GM19463 (cell line): ENCODE data around the gene CAB39.

Source experiments
- ATAC-seq: cut with Tn5 transposase; IDR thresholded peaks from one replicate; pipeline ENCODE4 v1.9.1; 2021; ENCODE audit warnings: mild to moderate bottlenecking, moderate library complexity; ENCODE audit not compliant: unreplicated experiment

The CAB39 gene

DNA sequence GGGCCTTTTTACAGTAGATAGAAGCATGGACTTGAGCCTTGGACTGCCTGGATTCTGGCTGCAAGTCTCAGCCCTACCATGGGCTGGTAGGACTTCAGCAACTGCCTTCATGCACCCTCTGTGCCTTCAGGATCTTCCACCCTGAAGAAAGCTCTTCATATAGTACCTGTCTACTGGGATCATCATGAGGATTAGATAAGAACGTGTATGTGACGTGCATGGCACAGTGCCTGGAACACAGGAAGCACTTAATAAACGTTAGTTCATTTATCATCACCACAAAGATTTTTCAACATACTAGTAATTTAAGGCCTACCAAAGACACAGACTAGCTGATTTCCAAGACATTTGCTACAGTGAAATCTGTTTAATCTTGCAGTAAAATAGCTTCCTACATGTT is 98.9 kb downstream of the CAB39 start:
- ATAC-seq: no peak

DNA sequence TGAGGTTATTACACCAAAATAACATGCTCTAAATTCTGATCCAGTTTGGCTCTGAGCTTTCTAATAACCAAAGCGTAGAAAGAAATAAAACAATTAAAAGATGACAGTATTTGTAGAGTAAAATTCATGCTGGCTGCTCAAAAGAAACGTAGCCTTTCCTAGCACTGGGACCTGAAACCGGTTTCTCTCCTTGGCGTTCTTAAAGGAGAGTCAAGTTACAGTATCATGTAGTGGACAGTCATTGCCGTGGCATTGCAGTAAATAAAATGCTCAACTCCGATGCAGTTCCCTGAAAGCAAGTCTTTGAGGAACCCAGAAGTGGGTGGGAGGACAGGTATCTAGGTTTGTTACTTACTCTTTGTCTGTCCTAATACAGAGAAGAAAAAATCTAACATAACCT is 99.4 kb downstream of the CAB39 start:
- ATAC-seq: no peak

DNA sequence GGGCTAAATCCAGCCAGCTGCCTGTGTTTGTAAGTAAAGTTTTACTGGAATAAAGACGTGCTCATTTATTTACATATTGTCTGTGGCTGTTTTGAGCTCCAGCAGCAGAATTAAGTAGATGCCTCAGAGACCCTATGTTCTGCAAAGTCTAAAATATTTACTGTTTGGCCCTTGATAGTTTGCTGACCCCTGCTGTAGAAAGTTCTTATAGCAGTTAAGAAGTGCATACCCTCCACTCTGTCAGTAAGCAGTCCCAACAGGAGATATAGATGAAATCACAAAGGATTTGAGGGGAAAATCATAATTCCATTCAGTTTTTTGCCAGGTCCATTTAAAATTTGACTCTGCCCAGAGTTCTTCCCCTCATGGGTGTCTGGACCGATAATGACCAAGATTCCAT is 102.0 kb downstream of the CAB39 start:
- ATAC-seq: no peak

DNA sequence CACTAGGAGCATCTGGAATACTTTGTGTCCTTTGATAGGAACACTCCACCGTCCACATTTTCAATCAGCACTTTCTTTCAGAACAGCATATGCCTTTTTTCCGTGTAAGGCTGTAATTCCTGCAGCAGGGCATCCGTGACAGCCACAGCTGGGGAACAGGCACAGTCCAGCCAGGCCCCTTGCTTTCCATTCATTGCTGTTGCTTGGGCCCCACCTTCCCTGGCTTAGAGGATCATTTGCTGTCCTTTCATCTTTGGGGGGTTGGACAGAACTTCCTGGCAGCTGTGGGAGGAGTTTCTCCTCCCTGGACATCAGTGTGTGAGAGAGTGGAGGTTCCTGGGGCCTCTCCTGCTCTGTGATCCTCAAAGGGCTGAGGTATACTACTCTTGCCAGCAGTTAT is 102.4 kb downstream of the CAB39 start:
- no peak for ATAC-seq

DNA sequence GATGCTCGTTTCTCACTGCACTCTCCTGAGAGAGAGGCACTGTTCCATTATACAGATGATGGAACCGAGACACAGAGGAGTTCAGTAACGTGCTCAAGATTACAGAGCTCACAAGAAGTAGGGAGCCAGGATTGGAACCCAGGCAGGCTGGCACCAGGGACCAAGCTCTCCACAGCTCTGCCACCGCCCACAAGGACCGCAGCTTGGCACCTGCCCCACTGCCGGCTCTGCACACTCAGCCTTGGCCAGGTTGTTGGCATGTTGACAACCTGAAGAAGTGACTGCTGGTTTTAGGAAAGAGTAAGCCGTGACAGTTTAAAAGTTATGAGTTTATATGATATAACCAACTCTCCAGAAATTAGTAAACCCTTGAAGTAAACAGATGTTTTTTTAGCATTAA is 104.1 kb downstream of the CAB39 start:
- ATAC-seq: no peak

DNA sequence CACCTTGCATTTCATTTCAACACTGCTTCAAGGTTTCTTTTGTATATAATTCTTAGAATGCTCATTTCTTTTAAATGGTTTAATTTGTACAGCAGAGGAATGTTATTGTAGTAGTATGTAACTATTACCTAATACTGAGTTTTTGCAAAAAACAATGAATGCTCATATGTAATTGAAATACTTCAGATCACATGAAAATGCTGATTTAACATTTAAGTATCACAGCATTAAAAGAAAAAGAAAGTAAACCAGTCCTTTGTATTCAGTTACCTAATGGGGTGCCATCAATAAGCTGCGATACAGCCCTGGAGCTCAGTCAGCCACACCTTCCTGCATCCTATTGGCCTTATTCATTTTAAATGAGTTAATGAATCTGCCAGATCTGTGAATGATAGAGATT is 106.8 kb downstream of the CAB39 start:
- ATAC-seq: no peak

DNA sequence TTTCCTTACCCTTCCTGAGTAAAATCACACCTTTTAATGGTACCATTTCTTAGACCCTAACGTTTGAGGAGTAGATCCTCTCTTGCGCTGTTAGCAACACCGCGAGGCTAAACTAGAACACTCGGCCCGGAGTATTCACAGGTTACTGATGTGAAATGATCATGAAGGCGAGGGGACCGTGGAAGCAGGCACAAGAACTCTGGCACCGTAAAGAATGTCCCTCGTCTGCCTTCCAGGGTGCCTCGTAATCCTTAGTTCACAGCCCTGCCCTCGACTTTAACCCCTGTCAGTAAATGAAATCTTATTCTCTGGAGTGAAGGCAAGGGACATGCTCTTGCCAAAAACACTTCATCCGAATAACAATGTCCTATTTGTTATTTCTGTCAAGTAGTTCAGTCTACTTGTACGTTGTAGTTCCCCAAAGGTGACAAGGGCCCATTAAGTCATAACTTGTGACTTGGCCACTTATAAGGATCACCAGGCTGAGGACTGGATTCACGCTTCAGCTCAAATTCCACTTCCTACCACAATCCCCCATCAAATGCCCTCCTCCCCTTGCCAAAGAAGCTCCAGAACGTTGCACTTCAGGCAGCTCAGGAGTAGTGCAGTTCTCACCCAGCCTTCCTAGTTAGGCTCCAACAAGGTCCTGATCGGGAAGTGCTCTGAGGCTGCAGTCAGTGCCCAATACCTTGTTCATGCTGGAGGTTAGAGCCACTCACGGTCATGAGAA is 108.8 kb downstream of the CAB39 start:
- no peak for ATAC-seq

DNA sequence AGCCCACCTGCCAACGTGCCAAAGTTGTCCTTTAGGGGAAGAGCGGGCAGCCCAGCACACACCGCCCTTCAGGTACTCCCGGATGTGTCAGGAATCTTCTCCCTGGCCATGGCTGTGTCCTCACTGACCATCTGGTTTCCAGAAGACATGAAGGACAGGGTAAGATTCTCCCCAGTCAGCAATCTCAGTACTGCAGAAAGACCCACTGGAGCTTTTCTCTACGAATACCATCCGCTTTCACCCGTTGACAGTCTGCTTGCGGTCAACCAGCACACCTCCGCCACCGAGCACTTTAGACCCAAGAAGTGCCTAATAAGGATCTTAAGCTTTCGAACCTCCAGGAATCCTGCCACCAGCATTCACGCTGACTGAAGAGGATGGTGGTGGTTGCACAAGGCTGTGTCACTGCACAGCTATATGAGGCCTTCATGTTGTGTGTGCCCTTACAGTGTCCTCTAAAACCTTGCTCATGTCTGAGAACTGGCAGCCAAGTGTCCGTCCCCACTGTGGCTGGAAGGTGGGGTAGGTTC is 109.4 kb downstream of the CAB39 start:
- no peak for ATAC-seq

DNA sequence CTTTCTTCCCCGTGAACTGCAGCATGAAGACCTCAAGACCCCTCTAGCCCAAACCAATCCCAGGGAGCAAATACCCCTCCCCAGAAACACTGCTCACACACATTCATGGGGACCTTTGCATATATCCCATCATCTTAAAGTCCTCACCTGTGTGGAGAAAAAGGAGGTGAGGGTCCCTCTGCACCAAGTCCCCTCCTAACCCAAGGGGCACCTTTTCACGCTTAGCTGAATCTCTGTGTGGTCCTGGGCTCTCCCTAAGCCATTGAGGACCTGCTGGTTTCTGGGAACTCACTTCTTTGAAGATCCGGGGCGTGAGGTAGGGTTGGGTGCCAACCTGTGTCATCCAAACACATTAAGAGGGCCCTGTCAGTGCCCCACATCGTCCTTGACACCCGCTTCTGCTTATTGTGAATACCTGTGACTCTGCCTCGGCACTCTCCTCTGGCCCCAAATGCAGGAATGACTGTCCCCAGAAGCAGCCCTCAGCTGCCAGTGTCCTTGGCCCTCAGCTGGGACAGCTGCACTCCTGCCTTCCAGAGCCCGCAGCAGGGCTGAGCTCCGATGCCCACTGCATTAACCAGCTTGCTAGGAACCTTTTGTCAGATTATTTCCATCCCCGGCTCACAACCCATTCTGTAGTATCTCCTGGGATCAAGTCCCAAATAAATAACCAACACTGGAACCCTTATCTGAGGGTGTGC is 110.8 kb downstream of the CAB39 start:
- no peak for ATAC-seq

DNA sequence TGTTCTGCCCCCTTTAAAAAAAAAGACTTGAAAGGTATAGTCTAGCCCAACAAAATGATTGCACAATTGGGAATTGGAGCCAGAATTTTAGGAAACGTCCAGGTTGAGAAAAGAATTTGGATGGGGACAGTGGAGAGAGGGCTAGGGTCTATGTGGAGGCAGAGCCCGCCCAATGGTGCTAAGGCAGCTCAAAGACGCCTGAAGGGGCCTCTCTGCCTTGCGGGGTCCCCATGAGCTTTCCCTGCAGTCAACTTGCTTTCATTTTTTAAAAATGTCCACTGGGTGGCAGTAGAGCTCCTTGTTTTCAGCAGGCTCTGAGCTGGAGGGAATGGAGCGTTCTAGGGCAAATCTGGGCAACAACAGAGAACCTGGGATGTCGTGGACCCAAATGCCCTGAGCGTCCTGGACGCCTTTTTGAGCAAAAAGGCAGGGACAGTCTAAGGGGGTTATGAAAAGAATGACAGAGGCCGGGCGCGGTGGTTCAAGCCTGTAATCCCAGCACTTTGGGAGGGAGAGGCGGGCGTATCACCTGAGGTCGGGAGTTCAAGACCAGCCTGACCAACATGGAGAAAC is 111.8 kb downstream of the CAB39 start:
- peak; percentile 70 for ATAC-seq

DNA sequence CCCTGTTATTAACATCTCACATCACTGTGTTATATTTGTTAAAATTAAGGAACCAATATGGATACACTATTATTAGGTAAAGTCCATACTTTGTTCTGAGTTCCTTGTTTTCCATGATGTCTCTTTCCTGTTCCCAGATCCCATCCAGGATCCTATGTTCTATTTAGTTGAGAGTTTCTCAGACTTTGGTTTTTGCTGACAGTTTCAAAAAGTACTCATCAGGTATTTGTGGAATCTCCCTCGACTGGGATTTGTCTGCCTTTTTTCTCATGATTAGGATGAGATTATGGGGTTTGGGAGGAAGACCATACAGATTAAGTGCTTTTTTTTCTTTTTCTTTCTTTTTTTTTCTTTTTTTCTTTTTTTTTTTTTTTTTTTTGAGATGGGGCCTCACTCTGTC is 112.7 kb downstream of the CAB39 start:
- no peak for ATAC-seq

DNA sequence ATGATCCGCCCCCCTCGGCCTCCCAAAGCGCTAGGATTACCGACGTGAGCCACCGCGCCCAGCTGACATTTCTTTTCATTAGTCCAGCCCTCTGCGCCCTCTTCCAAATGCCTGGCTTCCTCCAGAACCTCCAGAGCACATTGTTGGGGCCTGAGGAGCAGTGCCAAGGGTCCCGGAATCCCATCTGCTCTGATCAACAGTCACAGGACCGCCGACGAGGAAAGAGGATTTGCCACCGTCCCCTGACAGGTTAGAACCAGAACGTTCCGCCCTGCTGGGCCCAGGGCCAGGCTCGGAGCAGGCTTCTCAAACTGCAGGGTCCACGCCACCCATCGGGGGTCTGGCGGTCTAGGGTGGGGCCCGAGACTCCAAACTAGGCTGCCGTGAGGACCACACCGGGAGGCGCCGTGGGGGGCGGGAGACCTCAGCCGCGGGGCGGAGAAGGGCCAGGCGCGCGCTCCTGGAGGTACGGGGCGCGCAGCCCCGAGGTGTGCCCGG is 115.2 kb downstream of the CAB39 start:
- no peak for ATAC-seq

DNA sequence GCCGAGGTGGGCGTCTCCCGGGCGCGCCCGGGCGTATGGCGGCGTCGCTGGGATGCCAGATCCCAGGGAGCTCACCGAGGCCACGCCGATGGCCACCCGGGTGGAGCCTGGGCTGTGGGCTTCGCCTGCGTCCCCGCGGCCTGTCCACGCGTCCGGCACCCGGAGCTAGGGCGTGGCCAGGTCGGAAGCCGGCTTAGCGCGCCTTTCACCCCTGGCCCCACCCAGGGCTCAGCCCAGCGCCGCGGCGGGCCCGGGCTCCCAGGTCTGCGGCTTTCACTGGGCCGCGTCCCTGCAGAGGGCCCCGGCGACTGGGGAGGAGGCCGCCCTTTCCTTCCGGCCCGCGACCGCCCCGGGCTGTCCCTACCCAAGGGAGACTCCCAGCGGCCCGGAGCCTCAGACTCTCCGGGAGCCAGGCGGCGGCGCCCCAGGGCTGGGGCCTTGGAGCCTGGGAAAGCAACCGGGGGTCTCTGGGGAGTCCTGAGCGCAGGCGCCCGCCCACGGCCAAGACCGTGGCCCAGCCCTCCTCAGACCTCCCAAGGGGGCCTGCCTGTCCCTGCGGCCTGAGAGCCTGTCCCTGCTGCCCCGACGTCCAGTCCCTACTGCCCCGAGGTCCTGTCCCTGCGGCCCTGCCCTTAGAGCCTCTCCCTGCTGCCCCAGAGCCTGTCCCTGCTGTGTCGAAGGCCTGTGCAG is 115.8 kb downstream of the CAB39 start:
- ATAC-seq: peak; percentile 59

DNA sequence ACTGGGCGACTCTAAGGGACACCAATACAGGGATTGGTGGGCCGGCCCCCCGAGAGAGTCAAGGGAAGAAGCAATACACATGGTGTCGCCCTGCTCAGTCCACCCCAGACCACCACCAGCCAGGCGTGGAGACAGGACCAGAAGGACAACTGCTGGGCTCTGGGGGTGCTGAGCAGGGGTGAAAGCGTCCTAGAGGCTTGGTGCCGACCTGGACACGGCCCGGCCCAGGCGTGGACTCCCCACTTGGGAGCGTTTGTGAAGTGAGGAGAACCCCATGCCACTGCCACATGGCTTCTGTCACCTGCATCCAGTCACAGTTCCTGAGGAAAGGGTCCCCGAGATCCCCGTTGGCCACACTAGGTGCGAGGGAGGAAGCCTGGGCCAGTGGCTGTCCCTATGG is 116.7 kb downstream of the CAB39 start:
- ATAC-seq: no peak

DNA sequence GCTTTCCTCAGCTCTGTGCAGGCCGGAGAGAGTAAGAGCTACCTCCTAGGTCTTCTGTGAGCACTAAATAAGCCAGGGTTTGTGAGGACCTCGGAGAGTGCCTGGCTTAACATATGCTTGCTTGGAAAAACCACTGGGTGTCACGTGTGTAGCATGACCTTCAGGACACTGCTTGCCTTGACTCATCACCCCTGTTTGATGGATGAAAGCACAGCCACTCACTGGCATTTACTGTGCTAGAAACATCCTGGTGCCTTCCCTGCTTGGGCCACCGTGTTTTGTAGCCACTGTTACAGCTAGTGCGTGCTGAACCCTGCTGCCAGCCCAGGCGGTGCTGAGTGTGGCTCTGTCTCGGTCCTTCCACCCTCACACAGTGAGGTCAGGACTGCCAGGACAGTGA is 117.3 kb downstream of the CAB39 start:
- no peak for ATAC-seq

DNA sequence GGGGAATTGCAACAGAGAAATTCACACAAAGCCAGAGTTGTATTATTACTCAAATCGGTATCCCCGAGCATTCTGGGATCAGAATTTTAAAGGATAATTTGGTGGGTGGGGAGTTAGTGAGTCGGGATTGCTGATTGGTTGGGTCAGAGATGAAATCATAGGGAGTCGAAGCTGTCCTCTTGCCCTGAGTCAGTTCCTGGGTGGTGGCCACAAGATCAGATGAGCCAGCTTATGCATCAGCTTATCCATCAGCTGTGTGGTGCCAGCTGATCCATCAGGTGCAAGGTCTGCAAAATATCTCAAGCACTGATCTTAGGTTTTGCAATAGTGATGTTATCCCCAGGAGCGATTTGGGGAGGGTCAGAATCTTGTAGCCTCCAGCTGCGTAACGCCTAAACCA is 117.8 kb downstream of the CAB39 start:
- no peak for ATAC-seq

DNA sequence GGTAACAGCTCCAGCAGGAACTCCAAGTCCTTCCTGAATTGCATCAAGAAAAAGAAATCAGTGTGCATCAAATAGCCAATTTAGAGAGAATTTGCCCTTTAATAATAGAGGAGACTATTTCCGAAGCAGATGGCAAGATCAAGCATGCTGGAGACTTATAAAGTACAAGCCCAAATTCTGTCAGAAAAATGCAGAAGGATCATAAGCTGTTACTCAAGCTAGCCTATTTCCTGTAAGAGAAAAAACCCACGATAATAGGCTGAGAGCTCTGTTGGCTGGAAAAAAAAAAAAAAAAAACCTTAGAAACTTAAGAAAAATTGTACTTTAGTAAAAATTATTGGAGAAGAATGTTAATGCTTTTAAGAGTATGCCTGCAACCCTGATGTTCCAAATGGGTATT is 127.7 kb downstream of the CAB39 start:
- no peak for ATAC-seq

DNA sequence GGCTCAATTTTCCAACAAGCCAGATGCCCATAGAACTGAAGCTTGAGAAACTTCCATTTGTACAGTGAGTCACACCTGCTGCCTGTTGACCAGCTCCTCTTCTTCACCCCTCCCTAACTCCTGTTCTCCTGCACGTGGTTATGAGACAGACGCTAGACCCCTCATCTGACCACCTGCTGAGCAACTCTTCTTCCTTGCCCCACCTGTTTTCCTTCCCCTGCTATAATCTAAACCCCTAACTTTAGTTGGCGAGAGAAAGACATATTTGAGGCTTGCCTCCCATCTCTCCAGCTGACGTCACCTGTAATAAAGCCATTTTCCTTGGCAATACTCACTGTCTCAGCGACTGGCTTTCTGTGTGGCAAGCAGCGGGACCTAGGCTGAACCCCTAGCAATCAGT is 129.8 kb downstream of the CAB39 start:
- ATAC-seq: no peak

DNA sequence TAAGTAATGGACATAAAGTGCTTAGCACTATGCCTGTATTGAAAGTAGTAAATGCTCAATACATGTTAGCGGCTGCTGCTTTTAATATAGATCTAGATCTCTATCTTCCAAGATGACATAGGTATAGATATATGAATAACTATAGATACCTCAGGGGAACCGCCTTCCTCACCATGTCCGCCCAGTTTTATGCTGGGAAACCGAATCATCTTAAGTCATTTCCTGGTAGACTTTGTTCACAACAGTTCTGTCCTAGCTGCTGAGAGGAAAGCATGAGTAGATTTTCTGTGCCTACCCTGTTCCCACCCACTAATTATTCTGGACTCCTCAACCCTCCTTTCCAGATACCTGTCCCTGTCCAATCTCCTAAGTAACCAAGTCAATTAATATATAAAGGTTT is 130.5 kb downstream of the CAB39 start:
- ATAC-seq: no peak

DNA sequence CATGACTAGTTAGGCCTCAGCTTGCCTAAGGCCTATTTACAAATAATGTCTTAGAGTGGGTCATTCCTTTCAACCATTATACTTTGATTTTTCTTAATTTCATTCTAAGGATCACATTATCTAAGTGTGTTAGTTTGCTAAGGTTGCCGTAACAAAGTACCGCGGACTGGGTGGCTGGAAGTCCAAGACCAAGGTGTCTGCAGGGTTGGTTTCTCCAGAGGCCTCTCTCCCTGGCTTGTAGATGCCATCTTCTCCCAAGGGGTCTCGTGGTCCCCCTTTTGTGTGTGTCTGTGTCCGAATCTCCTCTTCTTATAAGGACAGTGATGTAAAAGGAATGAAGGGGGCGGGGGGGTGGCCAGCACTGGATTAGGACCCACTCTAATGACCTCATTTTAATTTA is 133.7 kb downstream of the CAB39 start:
- no peak for ATAC-seq

DNA sequence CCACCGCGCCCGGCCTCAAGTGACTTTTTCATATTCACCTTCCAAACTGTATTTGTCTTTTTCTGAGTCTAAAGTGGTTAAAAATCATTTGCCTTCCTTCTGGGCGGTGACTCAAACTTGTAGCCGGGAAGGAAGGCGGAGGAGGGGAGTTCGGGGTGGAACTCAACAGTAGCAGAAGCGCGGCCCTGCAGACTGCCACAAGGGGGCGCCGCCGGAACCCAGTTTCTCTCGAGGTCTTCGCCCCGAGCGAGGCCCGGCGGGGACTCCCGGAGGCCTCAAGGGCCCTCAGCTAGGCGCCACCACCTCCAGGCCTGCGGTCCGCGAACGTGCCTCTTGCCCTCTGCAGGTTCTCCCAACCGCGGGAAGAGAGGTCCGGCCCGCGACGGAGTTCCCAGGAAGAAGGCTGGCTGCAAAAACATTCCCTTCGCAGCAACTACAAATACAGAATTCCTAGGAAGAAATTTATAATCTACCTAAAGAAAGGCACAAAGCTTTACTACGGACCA is 135.3 kb downstream of the CAB39 start:
- peak; percentile 93 for ATAC-seq
